ENCODE results near the gene SCFD1. TPM values are rescaled to one million over a fixed set of nuclear protein-coding genes. Genes with fewer than 3 reads are reported as not detected.
"Not testable (repeated sequence)": the region's sequence is repeated elsewhere in the genome, so short reads cannot be mapped to it uniquely, and the experiment has no call there.

Gene SCFD1, protein sequence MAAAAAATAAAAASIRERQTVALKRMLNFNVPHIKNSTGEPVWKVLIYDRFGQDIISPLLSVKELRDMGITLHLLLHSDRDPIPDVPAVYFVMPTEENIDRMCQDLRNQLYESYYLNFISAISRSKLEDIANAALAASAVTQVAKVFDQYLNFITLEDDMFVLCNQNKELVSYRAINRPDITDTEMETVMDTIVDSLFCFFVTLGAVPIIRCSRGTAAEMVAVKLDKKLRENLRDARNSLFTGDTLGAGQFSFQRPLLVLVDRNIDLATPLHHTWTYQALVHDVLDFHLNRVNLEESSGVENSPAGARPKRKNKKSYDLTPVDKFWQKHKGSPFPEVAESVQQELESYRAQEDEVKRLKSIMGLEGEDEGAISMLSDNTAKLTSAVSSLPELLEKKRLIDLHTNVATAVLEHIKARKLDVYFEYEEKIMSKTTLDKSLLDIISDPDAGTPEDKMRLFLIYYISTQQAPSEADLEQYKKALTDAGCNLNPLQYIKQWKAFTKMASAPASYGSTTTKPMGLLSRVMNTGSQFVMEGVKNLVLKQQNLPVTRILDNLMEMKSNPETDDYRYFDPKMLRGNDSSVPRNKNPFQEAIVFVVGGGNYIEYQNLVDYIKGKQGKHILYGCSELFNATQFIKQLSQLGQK
- 68.8 and 93.8 TPM in 2 replicates for total RNA-seq (ENCODE audit: low replicate concordance)
- long read RNA-seq, transcript SCFD1-207 (24 exons, 2,058 nt), result minor isoform, 26 of 229 reads
- long read RNA-seq, transcript SCFD1-203 (25 exons, 2,359 nt), result major isoform, 131 of 229 reads
- long read RNA-seq, partial matches to known transcripts, result 33 of 229 reads
- long read RNA-seq, other reads (novel, unspliced or antisense), result 39 of 229 reads

DNA sequence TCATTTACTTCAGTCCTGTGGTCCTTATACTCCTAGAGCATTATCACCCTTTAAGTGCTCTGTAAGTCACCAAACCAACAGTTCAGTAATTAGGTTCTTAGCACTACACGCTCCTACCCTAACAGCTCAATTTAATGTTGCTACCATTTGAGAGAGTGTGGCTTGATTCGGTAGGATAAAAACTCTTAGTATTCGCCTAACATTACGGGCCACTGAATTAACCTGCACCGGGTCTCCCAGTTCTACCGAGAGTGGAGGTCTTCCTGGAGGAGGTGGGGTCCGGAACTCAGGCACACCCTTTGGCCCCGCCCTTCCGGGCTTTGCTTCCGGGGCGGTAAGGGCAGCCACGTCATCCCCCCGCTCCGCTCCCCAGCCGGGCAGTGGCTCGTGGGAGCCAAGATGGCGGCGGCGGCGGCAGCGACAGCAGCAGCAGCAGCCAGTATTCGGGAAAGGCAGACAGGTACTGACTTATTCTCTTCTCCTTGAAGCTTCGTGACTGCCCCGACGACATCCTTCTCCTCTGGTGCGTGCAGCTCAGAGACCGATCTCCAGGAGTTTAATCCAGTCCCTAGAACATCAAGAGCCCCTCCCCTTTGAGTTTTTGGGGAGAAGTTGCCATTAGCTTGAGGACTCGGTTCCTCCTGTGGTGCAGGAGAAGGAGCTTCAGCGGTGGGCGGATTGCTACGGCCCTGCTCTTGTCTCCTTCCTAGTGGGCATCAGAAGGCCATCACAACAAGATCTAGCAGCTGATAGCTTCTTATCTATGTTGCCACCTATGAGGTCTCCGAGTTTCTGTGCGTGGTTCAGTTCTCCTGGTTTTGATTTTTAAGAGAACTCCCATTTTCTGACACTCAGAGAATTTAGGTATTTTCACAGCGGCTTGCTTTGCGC is at the start of gene SCFD1:
Gene SCFD1, plus strand, starts transcription at position 380 of the 891 bp plus-strand sequence. Its CDS starts 20 bp downstream, at position 400.
- TF ChIP-seq, protein P1, sequence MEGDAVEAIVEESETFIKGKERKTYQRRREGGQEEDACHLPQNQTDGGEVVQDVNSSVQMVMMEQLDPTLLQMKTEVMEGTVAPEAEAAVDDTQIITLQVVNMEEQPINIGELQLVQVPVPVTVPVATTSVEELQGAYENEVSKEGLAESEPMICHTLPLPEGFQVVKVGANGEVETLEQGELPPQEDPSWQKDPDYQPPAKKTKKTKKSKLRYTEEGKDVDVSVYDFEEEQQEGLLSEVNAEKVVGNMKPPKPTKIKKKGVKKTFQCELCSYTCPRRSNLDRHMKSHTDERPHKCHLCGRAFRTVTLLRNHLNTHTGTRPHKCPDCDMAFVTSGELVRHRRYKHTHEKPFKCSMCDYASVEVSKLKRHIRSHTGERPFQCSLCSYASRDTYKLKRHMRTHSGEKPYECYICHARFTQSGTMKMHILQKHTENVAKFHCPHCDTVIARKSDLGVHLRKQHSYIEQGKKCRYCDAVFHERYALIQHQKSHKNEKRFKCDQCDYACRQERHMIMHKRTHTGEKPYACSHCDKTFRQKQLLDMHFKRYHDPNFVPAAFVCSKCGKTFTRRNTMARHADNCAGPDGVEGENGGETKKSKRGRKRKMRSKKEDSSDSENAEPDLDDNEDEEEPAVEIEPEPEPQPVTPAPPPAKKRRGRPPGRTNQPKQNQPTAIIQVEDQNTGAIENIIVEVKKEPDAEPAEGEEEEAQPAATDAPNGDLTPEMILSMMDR (conservative IDR thresholded peaks at IDR 0.05), result no peak
- peak; percentile 94 for DNase-seq (ENCODE audit: extremely low spot score, unreplicated experiment)
- Mint-ChIP-seq H3K9me3 (no peaks in the 10 kb centered on the region), H3K4me1 (ENCODE audit: unreplicated experiment) (peaks cover 16% of the 10 kb centered on the region), H3K27me3 (no peaks in the 10 kb centered on the region), H3K36me3 (peaks cover 5% of the 10 kb centered on the region), H3K27ac (peak within 1 kb of the TSS; percentile 99), H3K4me3 (peak within 1 kb of the TSS; percentile 98)

DNA sequence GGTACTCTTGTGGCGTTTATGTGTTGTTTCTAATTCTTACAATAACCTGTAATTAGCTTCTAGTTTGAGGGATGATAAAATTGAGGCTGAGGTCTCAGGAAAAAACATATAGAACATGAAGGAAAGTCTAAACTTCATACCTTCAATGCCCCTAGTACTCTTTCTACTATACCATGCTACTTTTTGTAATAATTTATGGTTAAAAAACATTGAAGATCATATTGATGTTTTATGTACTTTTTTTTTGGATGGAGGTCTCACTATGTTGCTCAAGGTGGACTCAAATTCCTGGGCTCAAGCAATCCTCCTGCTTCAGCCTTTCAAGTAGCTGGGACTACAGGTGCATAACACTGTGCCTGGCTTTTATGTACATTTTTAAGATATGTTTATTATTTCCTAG is 49.3 kb upstream of the SCFD1 start:
- no peak overlapping the region for H3K27ac Mint-ChIP-seq
- TF ChIP-seq, protein P1 (conservative IDR thresholded peaks at IDR 0.05), result no peak
- no peak for DNase-seq (ENCODE audit: extremely low spot score, unreplicated experiment)
- peaks cover 4% of the 10 kb centered on the region for H3K9me3 Mint-ChIP-seq
- H3K4me3 Mint-ChIP-seq, result no peak overlapping the region
- peaks cover 17% of the 10 kb centered on the region for H3K36me3 Mint-ChIP-seq
- peaks cover 30% of the 10 kb centered on the region for H3K4me1 Mint-ChIP-seq (ENCODE audit: unreplicated experiment)
- no peaks in the 10 kb centered on the region for H3K27me3 Mint-ChIP-seq

DNA sequence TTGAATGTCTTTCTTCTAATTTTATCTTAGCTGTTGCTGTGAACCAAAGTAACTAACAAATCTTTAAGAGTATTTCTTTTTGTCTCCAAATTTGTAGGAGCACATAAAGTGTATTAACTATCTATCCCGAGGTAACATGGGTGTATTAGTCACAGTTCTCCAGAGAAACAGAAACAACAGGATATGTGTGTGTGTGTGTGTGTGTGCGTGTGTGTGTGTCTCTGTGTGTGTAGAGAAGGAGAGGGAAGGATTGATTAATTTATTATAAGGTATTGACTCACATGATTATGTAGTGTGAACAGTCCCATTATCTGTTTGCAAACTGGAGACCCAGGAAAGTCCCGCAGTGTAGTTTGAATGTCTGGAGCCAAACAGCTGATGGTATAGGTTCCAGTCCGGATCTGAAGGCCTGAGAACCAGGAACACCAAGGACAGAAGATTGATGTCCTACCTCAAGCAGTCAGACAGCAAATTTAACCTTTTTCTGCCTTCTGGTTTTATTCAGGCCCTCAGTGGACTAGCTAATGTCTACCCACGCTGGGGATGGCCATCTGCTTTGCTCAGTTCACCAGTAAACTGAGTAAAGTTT is 48.8 kb upstream of the SCFD1 start:
- Mint-ChIP-seq H3K27me3 (no peaks in the 10 kb centered on the region), H3K36me3 (peaks cover 20% of the 10 kb centered on the region), H3K4me3 (no peak overlapping the region), H3K27ac (no peak overlapping the region), H3K4me1 (ENCODE audit: unreplicated experiment) (peaks cover 30% of the 10 kb centered on the region), H3K9me3 (peaks cover 4% of the 10 kb centered on the region)
- TF ChIP-seq, protein P1 (conservative IDR thresholded peaks at IDR 0.05), result no peak
- no peak for DNase-seq (ENCODE audit: extremely low spot score, unreplicated experiment)

DNA sequence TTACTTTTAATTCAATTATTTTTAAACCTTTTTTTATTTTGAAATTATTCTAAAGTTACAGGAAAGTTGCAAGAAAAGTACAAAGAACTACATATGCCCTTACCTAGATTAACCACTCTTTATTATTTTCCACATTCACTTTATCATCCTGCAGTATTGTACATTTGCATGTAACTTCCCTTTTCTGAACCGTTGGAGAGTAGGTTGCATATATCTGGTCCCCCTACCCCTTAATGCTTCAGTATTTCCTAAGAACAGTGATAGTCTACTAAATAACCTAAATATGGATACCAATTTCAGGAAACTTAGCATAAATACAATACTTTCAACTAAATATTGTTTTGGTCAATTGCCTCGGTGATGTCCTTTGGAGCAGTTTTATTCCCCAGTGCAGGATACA is 48.2 kb upstream of the SCFD1 start:
- TF ChIP-seq, protein P1 (conservative IDR thresholded peaks at IDR 0.05), result no peak
- no peak for DNase-seq (ENCODE audit: extremely low spot score, unreplicated experiment)
- peaks cover 30% of the 10 kb centered on the region for H3K4me1 Mint-ChIP-seq (ENCODE audit: unreplicated experiment)
- peaks cover 23% of the 10 kb centered on the region for H3K36me3 Mint-ChIP-seq
- peaks cover 4% of the 10 kb centered on the region for H3K9me3 Mint-ChIP-seq
- H3K27ac Mint-ChIP-seq, result no peak overlapping the region
- H3K4me3 Mint-ChIP-seq, result no peak overlapping the region
- no peaks in the 10 kb centered on the region for H3K27me3 Mint-ChIP-seq

DNA sequence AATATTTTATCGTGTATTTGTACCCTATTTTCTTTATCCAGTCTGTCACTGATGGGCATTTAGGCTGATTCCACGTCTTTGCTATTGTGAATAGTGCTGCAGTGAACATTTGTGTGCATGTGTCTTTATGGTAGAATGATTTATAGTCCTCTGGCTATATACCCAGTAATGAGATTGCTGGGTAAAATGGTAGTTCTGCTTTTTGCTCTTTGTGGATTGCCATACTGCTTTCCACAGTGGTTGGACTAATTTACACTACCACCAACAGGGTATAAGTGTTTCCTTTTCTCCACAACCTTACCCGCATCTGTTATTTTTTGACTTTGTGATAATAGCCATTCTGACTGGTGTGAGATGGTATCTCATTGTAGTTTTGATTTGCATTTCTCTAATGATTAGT is 47.3 kb upstream of the SCFD1 start:
- H3K27ac Mint-ChIP-seq; H3K4me3 Mint-ChIP-seq; H3K9me3 Mint-ChIP-seq; DNase-seq (ENCODE audit: extremely low spot score, unreplicated experiment); H3K27me3 Mint-ChIP-seq: not testable (repeated sequence)
- peaks cover 22% of the 10 kb centered on the region for H3K4me1 Mint-ChIP-seq (ENCODE audit: unreplicated experiment)
- H3K36me3 Mint-ChIP-seq, result peaks cover 24% of the 10 kb centered on the region

DNA sequence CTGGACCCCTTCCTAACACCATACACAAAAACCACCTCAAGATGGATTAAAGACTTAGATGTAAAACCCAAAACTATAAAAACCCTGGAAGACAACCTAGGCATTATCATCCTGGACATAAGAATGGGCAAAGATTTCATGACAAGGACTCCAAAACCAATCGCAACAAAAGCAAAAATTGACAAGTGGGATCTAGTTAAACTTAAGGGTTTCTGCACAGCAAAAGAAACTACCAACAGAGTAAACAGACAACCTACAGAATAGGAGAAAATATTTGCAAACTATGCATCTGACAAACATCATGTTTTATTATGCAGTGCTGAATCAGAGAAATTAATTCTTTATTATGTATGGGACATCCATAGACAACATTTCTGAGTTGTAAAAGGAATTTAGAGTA is 45.8 kb upstream of the SCFD1 start:
- peaks cover 24% of the 10 kb centered on the region for H3K36me3 Mint-ChIP-seq
- H3K4me3 Mint-ChIP-seq; H3K27ac Mint-ChIP-seq; DNase-seq (ENCODE audit: extremely low spot score, unreplicated experiment); H3K27me3 Mint-ChIP-seq; H3K9me3 Mint-ChIP-seq: not testable (repeated sequence)
- peaks cover 11% of the 10 kb centered on the region for H3K4me1 Mint-ChIP-seq (ENCODE audit: unreplicated experiment)

Data from type B pancreatic cell (in vitro differentiated cells).